GM21515 (cell line): ENCODE measurements around the gene P3H4.
"Not testable (repeated sequence)": the region's sequence is repeated elsewhere in the genome, so short reads cannot be mapped to it uniquely, and the experiment has no call there.

ENCODE experiments used
- ATAC-seq: cut with Tn5 transposase; IDR thresholded peaks from one replicate; pipeline ENCODE4 v1.9.1; 2021; ENCODE audit not compliant: unreplicated experiment

Gene P3H4, protein sequence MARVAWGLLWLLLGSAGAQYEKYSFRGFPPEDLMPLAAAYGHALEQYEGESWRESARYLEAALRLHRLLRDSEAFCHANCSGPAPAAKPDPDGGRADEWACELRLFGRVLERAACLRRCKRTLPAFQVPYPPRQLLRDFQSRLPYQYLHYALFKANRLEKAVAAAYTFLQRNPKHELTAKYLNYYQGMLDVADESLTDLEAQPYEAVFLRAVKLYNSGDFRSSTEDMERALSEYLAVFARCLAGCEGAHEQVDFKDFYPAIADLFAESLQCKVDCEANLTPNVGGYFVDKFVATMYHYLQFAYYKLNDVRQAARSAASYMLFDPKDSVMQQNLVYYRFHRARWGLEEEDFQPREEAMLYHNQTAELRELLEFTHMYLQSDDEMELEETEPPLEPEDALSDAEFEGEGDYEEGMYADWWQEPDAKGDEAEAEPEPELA

GRCh38 chr17:41811549-41812380 is at the start of gene P3H4:
Gene P3H4 (minus strand): TSS chr17:41811949. CDS start chr17:41811915, 34 bp downstream.
- no peak for ATAC-seq

- no peak for ATAC-seq
These were observed 48.6 kb upstream of the P3H4 start for GRCh38 chr17:41860254-41860931.

GRCh38 chr17:41851382-41851781 is 39.6 kb upstream of the P3H4 start:
- ATAC-seq = not testable (repeated sequence)

DNA sequence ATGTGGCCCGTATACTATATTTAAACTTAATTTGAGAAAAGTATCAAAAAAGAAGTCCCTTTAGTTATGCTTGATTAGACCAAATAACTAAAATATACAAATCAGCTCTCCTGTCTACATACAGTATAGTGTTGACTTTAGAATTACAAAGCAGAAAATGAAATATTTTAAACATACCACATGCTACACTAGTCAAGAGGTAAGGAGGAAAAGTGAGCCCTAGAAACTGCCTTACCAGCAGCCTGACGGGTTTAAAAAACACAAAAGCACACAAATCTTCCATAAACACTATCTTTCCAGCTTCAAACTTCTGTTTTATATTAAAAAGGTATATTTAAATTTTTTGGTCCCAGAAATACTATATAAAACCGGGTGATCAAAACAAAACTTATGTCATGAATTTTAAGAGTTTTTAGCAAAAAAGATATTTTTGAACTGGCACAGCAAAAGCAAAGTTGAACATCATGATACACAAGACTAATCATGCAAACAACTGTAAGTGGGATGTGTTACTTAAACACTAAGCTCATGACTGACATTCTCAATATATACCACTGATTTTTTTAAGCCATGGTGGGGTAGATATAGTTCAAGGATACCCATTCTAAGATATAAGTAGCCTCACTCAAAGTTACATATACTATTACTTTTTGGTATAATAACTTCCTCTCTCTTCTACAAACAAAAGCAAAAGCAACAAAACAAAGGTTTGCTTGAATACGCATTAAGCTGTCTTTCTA is 37.7 kb upstream of the P3H4 start:
- ATAC-seq = no peak

DNA sequence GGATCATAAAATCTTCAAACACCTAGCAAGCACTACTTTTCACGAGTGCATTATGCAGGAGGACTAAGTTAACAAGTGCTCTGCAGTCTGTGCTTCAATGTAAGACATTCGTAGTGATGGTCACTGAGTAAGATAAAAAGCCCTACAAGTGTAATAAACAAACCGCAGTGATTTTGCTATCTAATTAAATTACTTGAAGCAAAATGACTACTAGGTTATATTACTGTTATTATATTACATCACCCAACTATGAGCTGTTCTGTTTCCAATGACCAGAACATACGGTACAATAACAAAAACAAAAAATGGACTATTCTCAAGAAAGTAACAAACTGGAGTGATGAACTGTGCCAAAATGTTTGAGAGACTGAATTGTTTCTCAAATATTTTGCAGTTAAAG is 37.0 kb upstream of the P3H4 start:
- no peak for ATAC-seq

- ATAC-seq = no peak
These were observed 33.2 kb upstream of the P3H4 start for GRCh38 chr17:41844971-41845370.

DNA sequence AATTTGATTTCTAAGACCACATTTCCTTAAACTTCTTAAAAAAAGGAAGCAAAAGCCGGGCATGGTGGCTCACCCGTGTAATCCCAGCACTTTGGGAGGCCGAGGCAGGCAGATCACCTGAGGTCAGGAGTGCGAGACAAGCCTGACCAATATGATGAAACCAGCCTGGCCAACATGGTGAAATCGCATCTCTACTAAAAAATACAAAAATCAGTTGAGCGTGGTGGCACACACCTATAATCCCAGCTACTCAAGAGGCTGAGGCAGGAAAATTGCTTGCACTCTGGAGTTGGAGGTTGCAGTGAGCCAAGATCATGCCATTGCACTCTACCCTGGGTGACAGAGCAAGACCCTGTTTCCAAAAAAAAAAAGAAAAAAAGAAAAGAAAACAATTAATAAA is 29.0 kb upstream of the P3H4 start:
- not testable (repeated sequence) for ATAC-seq

DNA sequence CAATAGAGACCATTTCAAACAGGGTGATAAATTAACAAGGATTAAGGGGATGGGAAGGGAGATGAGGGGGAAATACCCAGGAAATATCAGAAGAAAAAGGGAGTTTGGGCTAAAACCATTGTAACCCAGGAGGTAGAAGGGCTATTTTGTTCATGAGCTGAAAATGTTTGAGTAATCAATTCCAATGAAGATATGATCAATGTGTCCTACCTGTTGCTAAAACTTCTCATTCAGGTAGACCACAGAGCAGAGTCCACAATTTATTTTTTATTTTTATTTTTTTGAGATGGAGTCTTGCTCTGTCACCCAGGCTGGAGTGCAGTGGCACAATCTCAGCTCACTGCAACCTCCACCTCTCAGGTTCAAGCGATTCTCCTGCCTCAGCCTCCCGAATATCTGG is 27.7 kb upstream of the P3H4 start:
- not testable (repeated sequence) for ATAC-seq

- ATAC-seq = no peak
These were observed 26.2 kb upstream of the P3H4 start, which contains the start of gene KLHL10 for GRCh38 chr17:41837761-41838538. Gene KLHL10 (plus strand): TSS chr17:41837825. CDS start chr17:41837933, 108 bp downstream.

DNA sequence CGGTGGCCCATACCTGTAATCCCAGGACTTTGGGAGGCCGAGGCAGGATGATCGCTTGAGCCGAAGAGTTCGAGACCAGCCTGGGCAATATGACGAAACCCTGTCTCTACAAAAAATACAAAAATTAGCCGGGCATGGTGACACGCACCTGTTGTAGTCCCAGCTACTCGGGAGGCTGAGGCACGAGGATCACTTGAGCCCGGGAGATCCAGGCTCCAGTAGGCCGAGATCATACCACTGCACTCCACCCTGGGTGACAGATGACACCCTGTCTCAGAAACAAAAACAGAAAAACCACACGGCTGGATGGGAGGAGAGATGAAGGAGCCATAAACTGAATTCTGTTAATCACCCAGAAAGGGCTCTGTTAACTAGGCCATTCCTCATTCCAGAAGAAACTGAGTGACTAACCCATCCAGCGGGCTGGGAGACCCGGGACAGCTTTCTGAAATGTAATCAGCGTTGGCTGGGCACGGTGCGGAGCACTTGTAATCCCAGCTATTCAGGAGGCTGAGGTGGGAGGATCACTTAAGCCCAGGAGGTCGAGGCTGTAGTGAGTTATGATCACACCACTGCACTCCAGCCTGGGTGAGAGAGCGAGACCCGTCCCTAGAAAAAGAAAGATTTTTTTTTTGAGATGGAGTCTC is 24.9 kb upstream of the P3H4 start:
- ATAC-seq = no peak

DNA sequence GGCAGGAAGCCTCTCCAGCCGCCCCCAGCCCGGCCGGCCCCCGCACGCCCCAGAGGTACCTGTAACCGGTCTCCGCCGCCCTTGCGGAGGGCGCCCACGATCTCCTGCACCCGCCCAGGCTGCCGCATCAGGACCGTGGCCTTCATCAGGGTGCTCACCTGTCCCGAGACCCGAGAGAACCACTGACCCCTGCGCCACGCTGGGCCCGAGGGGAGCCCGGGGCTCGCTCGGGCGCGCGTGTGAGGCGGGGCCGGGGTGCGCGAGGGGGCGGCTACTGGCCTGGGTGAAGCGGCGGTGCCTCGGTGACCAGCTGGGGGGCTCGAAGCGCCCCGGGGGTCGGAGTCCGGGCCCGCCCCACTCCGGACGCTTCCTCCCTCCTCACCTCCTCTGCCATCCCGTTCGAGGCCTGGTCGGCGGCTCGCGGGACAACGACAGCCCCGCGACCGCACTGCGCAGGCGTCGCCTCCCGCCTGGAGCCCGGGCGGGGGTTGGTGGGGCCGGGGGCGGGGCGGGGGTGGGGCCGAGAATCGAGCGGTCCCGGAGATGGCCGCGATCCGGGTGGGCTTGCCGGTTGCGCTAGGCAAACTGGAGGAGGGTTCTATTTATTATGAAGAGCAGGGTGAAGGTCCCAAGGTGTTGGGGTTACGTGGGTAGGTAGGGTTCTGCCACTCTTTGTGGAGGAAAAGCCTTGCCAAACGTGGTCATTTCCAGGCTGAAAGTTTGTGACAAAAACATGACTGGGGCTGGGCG is 24.2 kb upstream of the P3H4 start, which contains the start of gene NT5C3B:
NT5C3B (minus strand) TSS at position 433 of the 750 bp plus-strand sequence; CDS start at position 394, 39 bp downstream.
- ATAC-seq = peak; percentile 54

GRCh38 chr17:41835214-41835799 is 23.6 kb upstream of the P3H4 start:
- ATAC-seq = peak; percentile 40

DNA sequence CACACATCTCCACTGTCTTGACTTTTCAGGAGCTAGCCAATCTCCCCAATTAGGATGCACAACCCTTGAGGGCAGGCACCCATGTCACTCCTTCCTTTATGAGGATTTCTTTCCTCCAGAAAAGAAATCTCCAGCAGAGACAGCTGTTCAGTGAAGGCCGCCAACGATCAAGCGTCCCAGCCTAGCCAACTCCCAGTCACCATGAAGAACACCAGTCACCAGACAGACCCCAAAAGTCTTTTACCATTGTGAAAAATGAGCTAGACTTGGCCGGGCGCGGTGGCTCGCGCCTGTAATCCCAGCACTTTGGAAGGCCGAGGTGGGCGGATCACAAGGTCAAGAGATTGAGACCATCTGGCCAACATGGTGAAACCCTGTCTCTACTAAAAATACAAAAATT is 18.2 kb upstream of the P3H4 start:
- not testable (repeated sequence) for ATAC-seq

- no peak for ATAC-seq
These were observed 13.6 kb upstream of the P3H4 start for GRCh38 chr17:41825175-41825845.

- ATAC-seq = no peak
These were observed 12.3 kb upstream of the P3H4 start for GRCh38 chr17:41824086-41824485.

DNA sequence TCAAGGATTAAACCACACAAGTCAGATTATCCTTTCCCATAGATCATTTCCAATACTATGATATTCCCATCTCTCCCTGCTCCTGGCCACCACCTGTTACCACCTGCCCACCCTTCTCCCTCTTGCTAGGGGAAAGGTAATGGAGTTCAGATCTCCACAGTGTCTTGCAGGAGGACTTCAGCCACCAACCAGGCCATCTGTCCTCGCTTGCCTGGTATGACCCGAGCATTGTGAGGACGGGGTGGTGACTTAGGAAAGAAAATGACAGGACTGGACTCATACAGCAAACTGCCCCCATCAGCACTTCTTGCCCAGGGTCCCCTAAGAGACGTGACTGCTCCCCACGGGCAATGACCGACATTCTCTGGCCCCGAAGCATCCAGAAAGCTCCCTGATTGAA is 11.8 kb upstream of the P3H4 start:
- ATAC-seq = no peak

- ATAC-seq = no peak
These were observed 11.4 kb upstream of the P3H4 start for GRCh38 chr17:41823141-41823524.
